Measurements from ENCODE around the gene LIPF.
"Not testable (repeated sequence)": the region's sequence is repeated elsewhere in the genome, so short reads cannot be mapped to it uniquely, and the experiment has no call there.

DNA sequence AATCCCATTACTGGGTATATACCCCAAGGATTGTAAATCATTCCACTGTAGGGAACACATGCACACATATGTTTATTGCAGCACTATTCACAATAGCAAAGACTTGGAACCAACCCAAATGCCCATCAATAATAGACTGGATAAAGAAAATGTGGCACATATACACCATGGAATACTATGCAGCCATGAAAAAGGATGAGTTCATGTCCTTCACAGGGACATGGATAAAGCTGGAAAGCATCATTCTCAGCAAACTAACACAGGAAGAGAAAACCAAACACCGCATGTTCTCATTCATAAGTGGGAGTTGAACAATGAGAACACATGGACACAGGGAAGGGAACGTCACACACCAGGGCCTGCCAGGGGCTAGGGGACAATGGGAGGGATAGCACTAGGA lies 1.1 kb upstream of the LIPF start:
- TF ChIP-seq, protein P1, sequence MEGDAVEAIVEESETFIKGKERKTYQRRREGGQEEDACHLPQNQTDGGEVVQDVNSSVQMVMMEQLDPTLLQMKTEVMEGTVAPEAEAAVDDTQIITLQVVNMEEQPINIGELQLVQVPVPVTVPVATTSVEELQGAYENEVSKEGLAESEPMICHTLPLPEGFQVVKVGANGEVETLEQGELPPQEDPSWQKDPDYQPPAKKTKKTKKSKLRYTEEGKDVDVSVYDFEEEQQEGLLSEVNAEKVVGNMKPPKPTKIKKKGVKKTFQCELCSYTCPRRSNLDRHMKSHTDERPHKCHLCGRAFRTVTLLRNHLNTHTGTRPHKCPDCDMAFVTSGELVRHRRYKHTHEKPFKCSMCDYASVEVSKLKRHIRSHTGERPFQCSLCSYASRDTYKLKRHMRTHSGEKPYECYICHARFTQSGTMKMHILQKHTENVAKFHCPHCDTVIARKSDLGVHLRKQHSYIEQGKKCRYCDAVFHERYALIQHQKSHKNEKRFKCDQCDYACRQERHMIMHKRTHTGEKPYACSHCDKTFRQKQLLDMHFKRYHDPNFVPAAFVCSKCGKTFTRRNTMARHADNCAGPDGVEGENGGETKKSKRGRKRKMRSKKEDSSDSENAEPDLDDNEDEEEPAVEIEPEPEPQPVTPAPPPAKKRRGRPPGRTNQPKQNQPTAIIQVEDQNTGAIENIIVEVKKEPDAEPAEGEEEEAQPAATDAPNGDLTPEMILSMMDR (conservative IDR thresholded peaks at IDR 0.05; ENCODE audit: low read depth in 2 of 2) = not testable (repeated sequence)
- not testable (repeated sequence) for TF ChIP-seq CREB1 (CRISPR knock-in tag; IDR thresholded peaks at IDR 0.05; ENCODE audit: low read depth); EZH2phosphoT487 (IDR thresholded peaks at IDR 0.05; ENCODE audit: unreplicated experiment)
